Gastrocnemius medialis (tissue), 4 donors: Measurements from ENCODE around the gene FKBP5. TPM values are rescaled to one million over a fixed set of nuclear protein-coding genes. Genes with fewer than 3 reads are reported as not detected.

Experiments
- ATAC-seq, 2 donors: fragments of 150-250 bp; one replicate each; pipeline ENCODE4 v1.9.1; 2016
- DNase-seq, 2 donors: peaks; one replicate each; pipeline ENCODE4 v3.0.0-alpha.2; 2019
- H3K27ac ChIP-seq, 4 donors: fragments of 200-600 bp; sonication (generic); 1 replicate in 1 of 4; 2 replicates in 3 of 4; pipeline ENCODE4 v1.5.1; 2016 to 2018; ENCODE audit warnings: mild to moderate bottlenecking in 2 of 4, moderate library complexity in 1 of 4
- H3K27me3 ChIP-seq, 3 donors: fragments of 200-600 bp; sonication (generic) in 2 of 3; 1 replicate in 1 of 3; 2 replicates in 2 of 3; pipeline versions ENCODE4 v1.5.1 to v1.6.0; 2016 to 2019; ENCODE audit warnings: mild to moderate bottlenecking in 1 of 3, moderate library complexity in 1 of 3
- H3K36me3 ChIP-seq, 2 donors: fragments of 200-600 bp; sonication (generic) in 1 of 2; one replicate each; pipeline ENCODE4 v1.5.1; 2017 to 2018
- H3K4me1 ChIP-seq, 2 donors: fragments of 200-600 bp; sonication (generic) in 1 of 2; one replicate each; pipeline ENCODE4 v1.5.1; 2016 to 2017; ENCODE audit warnings: mild to moderate bottlenecking in 2 of 2
- H3K4me3 ChIP-seq, 4 donors: fragments of 200-600 bp; sonication (generic) in 3 of 4; 1 replicate in 1 of 4; 2 replicates in 3 of 4; pipeline ENCODE4 v1.5.1; 2016 to 2019; ENCODE audit warnings: mild to moderate bottlenecking in 2 of 4
- H3K9me3 ChIP-seq, 3 donors: fragments of 200-600 bp; sonication (generic) in 2 of 3; 1 replicate in 1 of 3; 2 replicates in 2 of 3; pipeline ENCODE4 v1.5.1; 2016 to 2019
- CTCF ChIP-seq, 5 experiments: fragments of 450-650 bp in 3 of 5; fragments of 200-600 bp in 2 of 5; sonication (generic) in 2 of 5; IDR thresholded peaks in 4 of 5; conservative IDR thresholded peaks in 1 of 5; 1 replicate in 4 of 5; 2 replicates in 1 of 5; pipeline ENCODE4 v1.5.1; 2016 to 2019; ENCODE audit warnings: antibody characterized with exemption in 5 of 5, mild to moderate bottlenecking in 3 of 5, moderate library complexity in 3 of 5
- POLR2A ChIP-seq, 2 donors: fragments of 450-650 bp; IDR thresholded peaks; one replicate each; pipeline ENCODE4 v1.6.1; 2017; ENCODE audit warnings: antibody characterized with exemption in 2 of 2, mild to moderate bottlenecking in 2 of 2, moderate library complexity in 2 of 2
- in situ Hi-C, 4 donors: fragments of 200-750 bp; cut with MboI; loops; one replicate each; pipeline versions ENCODE4 v1.15.0 to v1.8.0; 2017; ENCODE audit warnings: low sequenced_read_pairs in 4 of 4
- intact Hi-C: fragments of 100-400 bp; cut with DNase I; formaldehyde crosslinking; loops from one replicate; pipeline ENCODE4 v1.15.1; 2023; ENCODE audit warnings: low total_unique reads
- total RNA-seq, 4 donors: library from RNA; depleted of rRNA; stranded (reverse); fragments of >200 nt; gene quantifications; one replicate each; pipeline versions ENCODE4 v1.1.0 to v1.2.3, GENCODE V29; 2016

Gene FKBP5
- total RNA-seq, 4 donors from 2014 or later: 665 to 1,753 (median 1,205) TPM

- in situ Hi-C loops: no loop called here
- no peak overlapping the region for H3K27ac ChIP-seq
- H3K36me3 ChIP-seq: no peaks in the 10 kb centered on the region
- ATAC-seq (no peak), DNase-seq (no peak)
- H3K9me3 ChIP-seq: no peaks in the 10 kb centered on the region
- no peak overlapping the region for H3K4me3 ChIP-seq
- intact Hi-C loops: no loop called here
- no peaks in the 10 kb centered on the region for H3K27me3 ChIP-seq
- TF ChIP-seq CTCF (IDR thresholded peaks at IDR 0.05 in 4 of 5, conservative IDR thresholded peaks at IDR 0.05 in 1 of 5) (no peak), POLR2A (IDR thresholded peaks at IDR 0.05) (no peak)
- no peaks in the 10 kb centered on the region for H3K4me1 ChIP-seq
Measured at GRCh38 chr6:35554811-35555210, 133.9 kb downstream of the FKBP5 start.

- no peaks in the 10 kb centered on the region for H3K27me3 ChIP-seq
- no peaks in the 10 kb centered on the region for H3K4me1 ChIP-seq
- no peaks in the 10 kb centered on the region for H3K36me3 ChIP-seq
- H3K4me3 ChIP-seq: no peak overlapping the region
- intact Hi-C loops (no loop called here), in situ Hi-C loops (no loop called here)
- TF ChIP-seq POLR2A (IDR thresholded peaks at IDR 0.05) (no peak), CTCF (IDR thresholded peaks at IDR 0.05 in 4 of 5, conservative IDR thresholded peaks at IDR 0.05 in 1 of 5) (no peak)
- H3K27ac ChIP-seq: no peak overlapping the region
- H3K9me3 ChIP-seq: no peaks in the 10 kb centered on the region
- DNase-seq: no peak
- ATAC-seq: peak in 1 of 2 donors; percentile 2
Measured at GRCh38 chr6:35553315-35553714, 135.4 kb downstream of the FKBP5 start.

- no peaks in the 10 kb centered on the region for H3K36me3 ChIP-seq
- H3K27me3 ChIP-seq: no peaks in the 10 kb centered on the region
- no peak for ATAC-seq
- no peaks in the 10 kb centered on the region for H3K9me3 ChIP-seq
- no peak for DNase-seq
- in situ Hi-C loops (no loop called here), intact Hi-C loops (no loop called here)
- no peaks in the 10 kb centered on the region for H3K4me1 ChIP-seq
- no peak overlapping the region for H3K4me3 ChIP-seq
- peak; percentile 27 to 58 (median 48) for TF ChIP-seq CTCF (IDR thresholded peaks at IDR 0.05 in 4 of 5, conservative IDR thresholded peaks at IDR 0.05 in 1 of 5)
- TF ChIP-seq POLR2A (IDR thresholded peaks at IDR 0.05): no peak
- H3K27ac ChIP-seq: no peak overlapping the region
Measured at GRCh38 chr6:35552285-35552917, 136.3 kb downstream of the FKBP5 start.

- no peak overlapping the region for H3K27ac ChIP-seq
- DNase-seq (no peak), ATAC-seq (no peak)
- no peaks in the 10 kb centered on the region for H3K27me3 ChIP-seq
- TF ChIP-seq POLR2A (IDR thresholded peaks at IDR 0.05) (no peak), CTCF (IDR thresholded peaks at IDR 0.05 in 4 of 5, conservative IDR thresholded peaks at IDR 0.05 in 1 of 5) (no peak)
- no peaks in the 10 kb centered on the region for H3K36me3 ChIP-seq
- H3K4me1 ChIP-seq: no peaks in the 10 kb centered on the region
- no peaks in the 10 kb centered on the region for H3K9me3 ChIP-seq
- intact Hi-C loops: no loop called here
- in situ Hi-C loops: no loop called here
- H3K4me3 ChIP-seq: no peak overlapping the region
Measured at GRCh38 chr6:35550437-35550836, 138.3 kb downstream of the FKBP5 start.

GRCh38 chr6:35547676-35548075 is 141.0 kb downstream of the FKBP5 start:
- in situ Hi-C loops (no loop called here), intact Hi-C loops (no loop called here)
- Histone ChIP-seq H3K27ac (no peak overlapping the region), H3K4me3 (no peak overlapping the region), H3K27me3 (no peaks in the 10 kb centered on the region), H3K4me1 (no peaks in the 10 kb centered on the region), H3K36me3 (no peaks in the 10 kb centered on the region), H3K9me3 (no peaks in the 10 kb centered on the region)
- TF ChIP-seq POLR2A (IDR thresholded peaks at IDR 0.05) (no peak), CTCF (IDR thresholded peaks at IDR 0.05 in 4 of 5, conservative IDR thresholded peaks at IDR 0.05 in 1 of 5) (no peak)
- ATAC-seq (no peak), DNase-seq (no peak)
